Measurements from ENCODE around the gene F2.

F2 gene

GRCh38 chr11:46741600-46742484, 22.8 kb downstream of the F2 start:
- Histone ChIP-seq H2AFZ (ENCODE audit: low read depth, low read length) (no peak overlapping the region), H3K27ac (ENCODE audit: low read length) (no peak overlapping the region), H4K20me1 (ENCODE audit: insufficient read depth, low read length) (no peaks in the 10 kb centered on the region), H3K9ac (ENCODE audit: low read depth, low read length) (no peak overlapping the region), H3K4me3 (ENCODE audit: low read depth in 1 of 2, low read length in 2 of 2) (no peak overlapping the region), H3K36me3 (ENCODE audit: insufficient read depth, low read length) (peaks cover 59% of the 10 kb centered on the region), H3K9me3 (ENCODE audit: insufficient read depth, low read length, severe bottlenecking) (no peaks in the 10 kb centered on the region), H3K4me1 (ENCODE audit: insufficient read depth, low read length) (no peaks in the 10 kb centered on the region), H3K27me3 (ENCODE audit: insufficient read depth, low read length, poor library complexity) (no peaks in the 10 kb centered on the region), H3K79me2 (ENCODE audit: insufficient read depth, low read length) (no peaks in the 10 kb centered on the region), H3K4me2 (ENCODE audit: insufficient read depth, low read length) (no peak overlapping the region)
- DNase-seq, result no peak
- ATAC-seq (ENCODE audit: insufficient read depth, low read depth), result no peak
- no peak for TF ChIP-seq EZH2 (IDR thresholded peaks at IDR 0.05; ENCODE audit: borderline replicate concordance, low read depth, low read length, severe bottlenecking)
- TF ChIP-seq CTCF (IDR thresholded peaks at IDR 0.05; ENCODE audit: borderline replicate concordance, extremely low read depth, low read length, poor library complexity, severe bottlenecking), result no peak

- Histone ChIP-seq H3K79me2 (ENCODE audit: insufficient read depth, low read length) (no peaks in the 10 kb centered on the region), H3K4me2 (ENCODE audit: insufficient read depth, low read length) (no peak overlapping the region), H3K4me1 (ENCODE audit: insufficient read depth, low read length) (no peaks in the 10 kb centered on the region), H3K27me3 (ENCODE audit: insufficient read depth, low read length, poor library complexity) (no peaks in the 10 kb centered on the region), H3K9ac (ENCODE audit: low read depth, low read length) (no peak overlapping the region), H3K9me3 (ENCODE audit: insufficient read depth, low read length, severe bottlenecking) (no peaks in the 10 kb centered on the region), H2AFZ (ENCODE audit: low read depth, low read length) (no peak overlapping the region), H3K27ac (ENCODE audit: low read length) (no peak overlapping the region), H3K36me3 (ENCODE audit: insufficient read depth, low read length) (peaks cover 71% of the 10 kb centered on the region), H4K20me1 (ENCODE audit: insufficient read depth, low read length) (no peaks in the 10 kb centered on the region), H3K4me3 (ENCODE audit: low read depth in 1 of 2, low read length in 2 of 2) (no peak overlapping the region)
- TF ChIP-seq CTCF (IDR thresholded peaks at IDR 0.05; ENCODE audit: borderline replicate concordance, extremely low read depth, low read length, poor library complexity, severe bottlenecking) (no peak), EZH2 (IDR thresholded peaks at IDR 0.05; ENCODE audit: borderline replicate concordance, low read depth, low read length, severe bottlenecking) (no peak)
- ATAC-seq (ENCODE audit: insufficient read depth, low read depth) (no peak), DNase-seq (no peak)
Measured at GRCh38 chr11:46743043-46743442, 24.0 kb downstream of the F2 start.

- no peaks in the 10 kb centered on the region for H3K9me3 ChIP-seq (ENCODE audit: insufficient read depth, low read length, severe bottlenecking)
- no peaks in the 10 kb centered on the region for H4K20me1 ChIP-seq (ENCODE audit: insufficient read depth, low read length)
- H3K4me2 ChIP-seq (ENCODE audit: insufficient read depth, low read length), result no peak overlapping the region
- H3K4me1 ChIP-seq (ENCODE audit: insufficient read depth, low read length), result no peaks in the 10 kb centered on the region
- H3K79me2 ChIP-seq (ENCODE audit: insufficient read depth, low read length), result no peaks in the 10 kb centered on the region
- H3K27ac ChIP-seq (ENCODE audit: low read length), result no peak overlapping the region
- H3K36me3 ChIP-seq (ENCODE audit: insufficient read depth, low read length), result peaks cover 77% of the 10 kb centered on the region
- no peaks in the 10 kb centered on the region for H3K27me3 ChIP-seq (ENCODE audit: insufficient read depth, low read length, poor library complexity)
- H3K9ac ChIP-seq (ENCODE audit: low read depth, low read length), result no peak overlapping the region
- no peak for DNase-seq
- no peak for ATAC-seq (ENCODE audit: insufficient read depth, low read depth)
- TF ChIP-seq CTCF (IDR thresholded peaks at IDR 0.05; ENCODE audit: borderline replicate concordance, extremely low read depth, low read length, poor library complexity, severe bottlenecking), result no peak
- TF ChIP-seq EZH2 (IDR thresholded peaks at IDR 0.05; ENCODE audit: borderline replicate concordance, low read depth, low read length, severe bottlenecking), result no peak
- H3K4me3 ChIP-seq (ENCODE audit: low read depth in 1 of 2, low read length in 2 of 2), result no peak overlapping the region
- H2AFZ ChIP-seq (ENCODE audit: low read depth, low read length), result no peak overlapping the region
Measured at GRCh38 chr11:46743693-46744339, 24.8 kb downstream of the F2 start.
